Activated naive CD4-positive, alpha-beta T cell treated with anti-CD3 and anti-CD28 coated beads, Interleukin-2, amount 50 U/mL, for 24 hours (primary cell): Measurements from ENCODE around the gene GLRX2.
"Not testable (repeated sequence)": the region's sequence is repeated elsewhere in the genome, so short reads cannot be mapped to it uniquely, and the experiment has no call there.

ENCODE experiments used
- H3K27ac Mint-ChIP-seq: one replicate; pipeline ENCODE4 v1.8.0; 2021; ENCODE audit warnings: mild to moderate bottlenecking, mixed read lengths
- H3K27me3 Mint-ChIP-seq: one replicate; pipeline ENCODE4 v1.8.0; 2021; ENCODE audit warnings: mixed read lengths
- H3K36me3 Mint-ChIP-seq: one replicate; pipeline ENCODE4 v1.8.0; 2021; ENCODE audit warnings: mixed read lengths
- H3K4me1 Mint-ChIP-seq: one replicate; pipeline ENCODE4 v1.8.0; 2021; ENCODE audit warnings: mixed read lengths
- H3K4me3 Mint-ChIP-seq: one replicate; pipeline ENCODE4 v1.8.0; 2021; ENCODE audit warnings: mild to moderate bottlenecking, mixed read lengths
- H3K9me3 Mint-ChIP-seq: one replicate; pipeline ENCODE4 v1.8.0; 2021; ENCODE audit warnings: mixed read lengths

Gene GLRX2

DNA sequence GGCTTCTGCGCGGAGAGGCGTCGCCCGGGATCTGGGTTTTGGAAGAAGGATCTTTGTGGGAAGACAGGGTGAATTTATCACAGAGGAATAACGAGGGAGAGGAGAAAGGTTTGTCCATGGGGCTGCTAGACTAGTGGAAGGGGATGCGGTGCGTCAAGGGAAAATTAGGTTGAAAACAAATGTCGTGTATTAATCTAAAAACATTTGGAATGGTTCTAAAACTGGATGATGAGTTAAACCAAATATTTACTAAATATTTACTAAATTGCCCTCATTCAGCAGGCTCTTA lies 45.2 kb downstream of the GLRX2 start:
- peaks cover 70% of the 10 kb centered on the region for H3K4me1 Mint-ChIP-seq
- peak overlapping the region; percentile 100 for H3K27ac Mint-ChIP-seq
- peaks cover 11% of the 10 kb centered on the region for H3K36me3 Mint-ChIP-seq
- no peaks in the 10 kb centered on the region for H3K27me3 Mint-ChIP-seq
- H3K4me3 Mint-ChIP-seq: peak overlapping the region; percentile 99
- H3K9me3 Mint-ChIP-seq: no peaks in the 10 kb centered on the region

DNA sequence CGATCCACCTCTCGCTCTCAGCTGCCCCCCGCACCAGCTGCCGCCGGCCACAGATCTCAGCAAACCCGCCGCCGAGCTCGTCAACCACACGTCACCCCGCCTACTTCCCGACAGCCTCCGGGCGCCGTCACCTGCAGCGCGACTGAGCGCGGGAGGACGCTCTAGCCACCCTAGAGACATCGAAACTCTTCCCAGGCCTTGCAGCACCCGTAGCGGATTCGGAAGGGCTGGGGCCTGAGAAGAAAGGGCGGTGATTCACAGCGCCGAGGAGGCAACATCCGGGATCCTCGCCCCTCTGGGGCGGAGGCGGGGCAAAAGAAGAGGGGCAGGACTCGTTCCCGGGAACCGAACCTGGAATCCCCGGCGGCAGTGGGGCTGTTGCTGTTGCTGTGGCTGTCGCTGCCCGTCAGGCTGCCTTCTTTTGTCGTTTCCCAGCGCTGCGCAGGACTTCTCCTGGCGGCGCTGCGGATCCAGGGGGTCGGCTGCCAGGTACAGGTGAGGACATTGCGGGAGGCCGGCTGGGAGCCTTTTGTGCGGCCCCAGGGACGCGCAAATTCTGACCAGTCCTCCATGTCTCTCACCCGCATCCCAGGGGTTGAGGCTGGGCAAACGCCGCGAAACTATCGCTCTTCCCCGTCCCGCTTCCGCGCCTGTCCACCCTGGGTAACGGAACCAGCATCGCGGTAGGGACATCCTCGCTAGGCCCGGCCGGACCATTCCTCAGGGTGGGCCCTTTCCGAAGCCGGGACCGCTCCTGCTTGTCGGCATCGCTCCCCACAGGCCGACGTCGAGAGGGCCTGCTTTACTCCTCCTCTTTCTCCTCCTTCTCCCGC lies 45.7 kb downstream of the GLRX2 start, which contains the start of the genes RO60 and UCHL5:
RO60 (plus strand) TSS at position 331 of the 833 bp plus-strand sequence. CDS start 9,443 bp downstream, outside the sequence.
UCHL5 (minus strand) TSS at position 79 of the 833 bp plus-strand sequence. CDS start 100 bp downstream, outside the sequence.
- H3K27me3 Mint-ChIP-seq: no peaks in the 10 kb centered on the region
- H3K4me3 Mint-ChIP-seq: peak within 1 kb of the TSS; percentile 99
- H3K4me1 Mint-ChIP-seq: peaks cover 70% of the 10 kb centered on the region
- H3K27ac Mint-ChIP-seq: peak within 1 kb of the TSS; percentile 100
- peaks cover 11% of the 10 kb centered on the region for H3K36me3 Mint-ChIP-seq
- no peaks in the 10 kb centered on the region for H3K9me3 Mint-ChIP-seq

DNA sequence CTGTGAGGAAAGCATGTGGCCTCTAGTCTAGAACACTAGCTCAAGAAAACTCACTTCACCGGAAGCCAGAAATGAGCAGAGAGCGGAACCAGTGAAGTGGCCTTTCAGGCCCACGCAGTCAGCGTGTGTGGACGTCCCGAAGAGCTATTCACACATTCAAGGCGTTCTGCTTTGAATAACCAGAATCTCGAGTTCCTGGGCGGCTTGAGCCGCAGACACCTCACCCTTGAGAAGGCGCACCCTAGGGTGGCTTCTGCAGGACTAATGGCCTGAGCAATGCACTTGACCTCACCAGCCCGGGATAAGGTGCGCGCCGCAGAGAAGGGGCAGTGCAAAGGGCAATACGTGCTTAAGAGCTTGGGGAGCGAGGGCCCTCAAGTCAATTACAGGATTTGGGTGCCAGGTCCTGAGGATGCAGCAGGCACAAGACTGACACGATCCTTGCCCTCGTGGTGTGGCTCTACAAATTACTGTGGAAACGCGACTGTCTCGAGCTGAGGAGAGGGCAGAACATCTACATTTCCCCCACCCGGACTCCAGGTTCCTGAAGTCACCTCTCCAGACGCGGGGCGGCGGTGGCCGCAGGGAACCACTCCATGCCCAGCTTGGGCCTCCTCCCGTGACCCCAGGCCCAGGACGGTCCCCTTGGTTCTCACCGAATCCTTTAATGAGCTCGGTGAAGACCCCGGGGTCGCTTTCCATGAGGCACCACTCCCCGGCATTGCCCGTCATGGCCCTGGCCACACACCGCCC lies 46.5 kb downstream of the GLRX2 start:
- peaks cover 68% of the 10 kb centered on the region for H3K4me1 Mint-ChIP-seq
- peak overlapping the region; percentile 99 for H3K4me3 Mint-ChIP-seq
- peak overlapping the region; percentile 100 for H3K27ac Mint-ChIP-seq
- H3K36me3 Mint-ChIP-seq: peaks cover 11% of the 10 kb centered on the region
- no peaks in the 10 kb centered on the region for H3K9me3 Mint-ChIP-seq
- no peaks in the 10 kb centered on the region for H3K27me3 Mint-ChIP-seq

DNA sequence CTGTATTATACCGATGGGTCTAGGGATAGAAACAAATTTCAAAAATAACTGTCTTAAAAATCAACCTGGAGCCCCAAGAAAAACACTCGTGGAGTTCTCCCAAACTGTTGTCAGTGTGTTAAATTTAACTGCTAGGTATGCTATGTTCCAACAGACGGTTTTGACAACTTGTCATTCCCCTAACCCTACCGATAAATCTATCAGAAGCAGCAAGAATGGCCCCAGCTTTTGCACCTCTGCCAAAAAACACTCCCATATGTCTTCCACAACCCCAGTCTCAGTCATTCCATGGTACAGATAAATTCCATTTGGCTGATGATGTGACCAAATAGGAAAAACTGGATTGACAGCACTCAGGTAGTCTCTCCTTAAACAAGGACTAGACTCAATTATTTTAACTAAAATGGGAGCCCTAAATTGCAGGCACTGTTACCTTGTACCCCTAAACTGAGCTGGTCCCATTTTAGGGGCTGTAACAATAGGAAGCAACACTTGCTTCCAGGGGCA lies 51.0 kb downstream of the GLRX2 start:
- H3K4me3 Mint-ChIP-seq: no peak overlapping the region
- no peak overlapping the region for H3K27ac Mint-ChIP-seq
- H3K4me1 Mint-ChIP-seq: peaks cover 42% of the 10 kb centered on the region

DNA sequence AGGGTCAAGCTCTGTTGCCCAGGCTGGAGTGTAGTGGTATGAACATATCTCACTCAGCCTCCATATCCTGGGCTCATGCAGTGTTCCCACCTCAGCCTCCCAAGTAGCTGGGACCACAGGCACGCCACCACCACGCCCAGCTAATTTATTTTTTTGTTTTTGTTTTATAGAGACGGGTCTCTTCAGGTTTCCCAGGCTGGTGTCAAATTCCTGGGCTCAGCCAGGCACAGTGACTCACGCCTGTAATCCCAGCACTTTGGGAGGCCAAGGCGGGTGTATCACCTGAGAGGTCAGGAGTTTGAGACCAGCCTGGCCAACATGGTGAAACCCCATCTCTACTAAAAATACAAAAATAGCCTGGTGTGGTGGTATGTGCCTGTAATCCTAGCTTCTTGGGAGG lies 56.3 kb downstream of the GLRX2 start:
- H3K4me3 Mint-ChIP-seq, H3K27me3 Mint-ChIP-seq, H3K36me3 Mint-ChIP-seq, H3K27ac Mint-ChIP-seq, H3K9me3 Mint-ChIP-seq: not testable (repeated sequence)
- peaks cover 11% of the 10 kb centered on the region for H3K4me1 Mint-ChIP-seq

More for the DNA sequence above, 51.0 kb downstream of the GLRX2 start:
- Mint-ChIP-seq H3K27me3 (no peaks in the 10 kb centered on the region), H3K9me3 (no peaks in the 10 kb centered on the region), H3K36me3 (peaks cover 13% of the 10 kb centered on the region)
